Tibial nerve (tissue), 3 donors: ENCODE data around the gene NFATC2.

ENCODE experiments used
- POLR2A ChIP-seq, 2 donors: fragments of 450-650 bp; IDR thresholded peaks; one replicate each; pipeline ENCODE4 v1.6.1; 2017; ENCODE audit warnings: antibody characterized with exemption in 2 of 2, mild to moderate bottlenecking in 2 of 2, moderate library complexity in 2 of 2
- TF ChIP-seq, protein P1 (sequence below), 5 experiments: fragments of 200-600 bp in 3 of 5; fragments of 450-650 bp in 2 of 5; sonication (generic) in 3 of 5; IDR thresholded peaks; one replicate each; pipeline ENCODE4 v1.5.1; 2016 to 2019; ENCODE audit warnings: antibody characterized with exemption in 5 of 5, mild to moderate bottlenecking in 3 of 5, moderate library complexity in 2 of 5

DNA sequence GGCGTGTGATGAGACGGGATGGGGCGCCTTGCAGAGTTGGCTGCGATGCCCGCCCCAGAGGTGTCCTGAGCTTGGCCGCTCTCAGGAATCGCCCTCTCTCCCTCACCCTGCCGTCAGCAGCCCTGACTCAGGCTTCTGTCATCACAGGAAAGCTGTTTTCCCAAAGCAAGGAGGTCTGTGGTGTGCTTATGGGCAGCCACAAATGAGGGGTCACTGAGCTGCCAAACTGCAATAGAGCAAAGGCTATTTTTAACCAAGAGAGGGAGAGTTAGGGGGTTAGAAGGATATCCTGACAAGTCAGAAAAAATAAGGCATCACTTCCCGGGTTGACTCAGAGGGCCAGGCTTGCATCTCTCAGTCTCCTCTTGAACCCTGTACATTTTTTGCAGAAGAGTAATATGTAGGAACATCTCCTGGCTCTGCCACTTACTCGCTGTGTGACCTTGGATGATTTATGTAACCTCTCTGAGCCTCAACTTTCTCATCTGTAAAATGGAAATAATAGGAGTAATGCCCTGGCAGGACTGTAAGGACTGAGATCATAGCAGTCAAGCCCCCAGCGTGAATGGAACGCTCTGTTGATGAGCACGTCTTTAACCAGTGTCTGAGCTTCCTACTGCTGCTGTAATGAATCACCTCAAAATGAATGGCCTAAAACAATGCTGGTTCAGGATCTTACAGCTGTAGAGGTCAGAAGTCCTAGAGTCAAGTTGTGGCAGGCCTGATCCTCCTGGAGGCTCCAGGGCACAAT is 181.9 kb downstream of the NFATC2 start:
- TF ChIP-seq, protein P1, sequence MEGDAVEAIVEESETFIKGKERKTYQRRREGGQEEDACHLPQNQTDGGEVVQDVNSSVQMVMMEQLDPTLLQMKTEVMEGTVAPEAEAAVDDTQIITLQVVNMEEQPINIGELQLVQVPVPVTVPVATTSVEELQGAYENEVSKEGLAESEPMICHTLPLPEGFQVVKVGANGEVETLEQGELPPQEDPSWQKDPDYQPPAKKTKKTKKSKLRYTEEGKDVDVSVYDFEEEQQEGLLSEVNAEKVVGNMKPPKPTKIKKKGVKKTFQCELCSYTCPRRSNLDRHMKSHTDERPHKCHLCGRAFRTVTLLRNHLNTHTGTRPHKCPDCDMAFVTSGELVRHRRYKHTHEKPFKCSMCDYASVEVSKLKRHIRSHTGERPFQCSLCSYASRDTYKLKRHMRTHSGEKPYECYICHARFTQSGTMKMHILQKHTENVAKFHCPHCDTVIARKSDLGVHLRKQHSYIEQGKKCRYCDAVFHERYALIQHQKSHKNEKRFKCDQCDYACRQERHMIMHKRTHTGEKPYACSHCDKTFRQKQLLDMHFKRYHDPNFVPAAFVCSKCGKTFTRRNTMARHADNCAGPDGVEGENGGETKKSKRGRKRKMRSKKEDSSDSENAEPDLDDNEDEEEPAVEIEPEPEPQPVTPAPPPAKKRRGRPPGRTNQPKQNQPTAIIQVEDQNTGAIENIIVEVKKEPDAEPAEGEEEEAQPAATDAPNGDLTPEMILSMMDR (IDR thresholded peaks at IDR 0.05): no peak
- TF ChIP-seq POLR2A (IDR thresholded peaks at IDR 0.05): no peak
